IPS DF 6.9 (cell line): Measurements from ENCODE around the gene CISH.

ENCODE experiments used
- DNase-seq: peaks from one replicate; pipeline ENCODE4 v3.0.0-alpha.2; 2013; ENCODE audit warnings: low read depth, low spot score
- H3K27ac ChIP-seq: one replicate; pipeline ENCODE4 v1.5.1; 2013; ENCODE audit warnings: low read length, control low read depth
- H3K27me3 ChIP-seq: 2 replicates; pipeline ENCODE4 v1.6.1; 2013; ENCODE audit warnings: mild to moderate bottlenecking, low read length; ENCODE audit not compliant: control insufficient read depth, insufficient read depth
- H3K36me3 ChIP-seq: 2 replicates; pipeline ENCODE4 v1.6.1; 2013; ENCODE audit warnings: low read length; ENCODE audit not compliant: control insufficient read depth, insufficient read depth
- H3K4me1 ChIP-seq: 2 replicates; pipeline ENCODE4 v1.6.1; 2013; ENCODE audit warnings: low read length; ENCODE audit not compliant: control insufficient read depth, insufficient read depth
- H3K4me3 ChIP-seq: 2 replicates; pipeline ENCODE4 v1.5.1; 2013; ENCODE audit warnings: mild to moderate bottlenecking, low read length
- H3K9me3 ChIP-seq: 2 replicates; pipeline ENCODE4 v1.6.1; 2013; ENCODE audit warnings: low read length, inconsistent platforms; ENCODE audit not compliant: control insufficient read depth, insufficient read depth
- WGBS: extraction: QIAGEN DNeasy Blood & Tissue Kit; methylation state at CpG from one replicate; pipeline ENCODE4 v1.1.7; 2013; ENCODE audit warnings: mixed read lengths, missing lambda C conversion rate; ENCODE audit not compliant: insufficient read length, insufficient coverage; 5-methylcytosine and 5-hydroxymethylcytosine counted together

CISH gene

GRCh38 chr3:50651920-50652529 is 40.5 kb upstream of the CISH start:
- no CpG with 5 or more reads among the region's 7 CpGs for WGBS

GRCh38 chr3:50651445-50651844 is 39.9 kb upstream of the CISH start:
- Histone ChIP-seq H3K9me3 (no peaks in the 10 kb centered on the region), H3K4me3 (no peak overlapping the region), H3K27ac (no peak overlapping the region), H3K36me3 (no peaks in the 10 kb centered on the region), H3K4me1 (peaks cover 6% of the 10 kb centered on the region; the same call in 1 of the 2 replicates), H3K27me3 (no peaks in the 10 kb centered on the region)
- DNase-seq, result no peak
- no CpG with 5 or more reads among the region's 8 CpGs for WGBS

More at GRCh38 chr3:50651920-50652529, 40.5 kb upstream of the CISH start:
- Histone ChIP-seq H3K36me3 (no peaks in the 10 kb centered on the region), H3K4me3 (no peak overlapping the region), H3K27me3 (no peaks in the 10 kb centered on the region), H3K4me1 (peaks cover 6% of the 10 kb centered on the region; the same call in 1 of the 2 replicates), H3K27ac (no peak overlapping the region), H3K9me3 (no peaks in the 10 kb centered on the region)
- no peak for DNase-seq

GRCh38 chr3:50650018-50650417 is 38.4 kb upstream of the CISH start:
- no peaks in the 10 kb centered on the region for H3K27me3 ChIP-seq
- no peak overlapping the region for H3K4me3 ChIP-seq
- peaks cover 6% of the 10 kb centered on the region; the same call in 1 of the 2 replicates for H3K4me1 ChIP-seq
- no peaks in the 10 kb centered on the region for H3K9me3 ChIP-seq
- no peaks in the 10 kb centered on the region for H3K36me3 ChIP-seq
- no CpG with 5 or more reads among the region's 1 CpG for WGBS
- DNase-seq, result no peak
- H3K27ac ChIP-seq, result no peak overlapping the region

DNA sequence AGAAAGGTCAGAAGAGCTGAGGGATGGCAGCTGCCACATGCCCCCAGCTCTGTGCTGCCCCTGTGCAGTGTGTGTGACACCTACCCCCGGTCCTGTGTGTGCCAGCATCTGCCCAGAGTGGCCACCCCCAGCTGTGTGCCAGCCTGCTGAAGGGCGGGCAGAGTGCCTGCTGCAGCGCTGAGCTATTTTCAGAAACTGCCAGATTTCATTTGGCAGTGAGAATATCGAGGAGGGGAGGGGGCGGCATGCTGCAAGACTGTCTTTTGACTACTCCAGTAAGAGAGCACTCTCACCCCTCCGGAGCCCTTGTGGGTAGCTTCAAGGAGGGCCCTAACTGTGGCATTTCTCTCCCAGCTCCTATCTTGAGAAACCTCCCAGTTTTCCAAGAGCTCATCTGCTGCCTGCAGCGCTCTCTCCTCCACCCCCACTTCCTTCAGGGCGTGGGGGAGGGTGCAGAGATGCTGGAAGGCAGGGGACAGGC is 37.9 kb upstream of the CISH start:
- H3K4me1 ChIP-seq, result peaks cover 6% of the 10 kb centered on the region; the same call in 1 of the 2 replicates
- no peak overlapping the region for H3K27ac ChIP-seq
- WGBS, result no CpG with 5 or more reads among the region's 8 CpGs
- H3K27me3 ChIP-seq, result no peaks in the 10 kb centered on the region
- no peak overlapping the region for H3K4me3 ChIP-seq
- no peaks in the 10 kb centered on the region for H3K36me3 ChIP-seq
- no peaks in the 10 kb centered on the region for H3K9me3 ChIP-seq
- no peak for DNase-seq

- H3K27me3 ChIP-seq, result no peaks in the 10 kb centered on the region
- no peaks in the 10 kb centered on the region for H3K9me3 ChIP-seq
- H3K27ac ChIP-seq, result no peak overlapping the region
- H3K36me3 ChIP-seq, result no peaks in the 10 kb centered on the region
- WGBS, result no CpG with 5 or more reads among the region's 2 CpGs
- DNase-seq, result no peak
- peaks cover 6% of the 10 kb centered on the region; the same call in 1 of the 2 replicates for H3K4me1 ChIP-seq
- H3K4me3 ChIP-seq, result no peak overlapping the region
Observed at GRCh38 chr3:50648944-50649343, 37.4 kb upstream of the CISH start.

GRCh38 chr3:50648313-50648712 is 36.7 kb upstream of the CISH start:
- WGBS, result no CpG with 5 or more reads among the region's 6 CpGs
- Histone ChIP-seq H3K36me3 (no peaks in the 10 kb centered on the region), H3K27me3 (no peaks in the 10 kb centered on the region), H3K4me1 (peaks cover 6% of the 10 kb centered on the region; the same call in 1 of the 2 replicates), H3K9me3 (no peaks in the 10 kb centered on the region), H3K27ac (no peak overlapping the region), H3K4me3 (no peak overlapping the region)
- no peak for DNase-seq

- WGBS, result no CpG with 5 or more reads among the region's 2 CpGs
Observed at GRCh38 chr3:50645378-50645777, 33.8 kb upstream of the CISH start.

DNA sequence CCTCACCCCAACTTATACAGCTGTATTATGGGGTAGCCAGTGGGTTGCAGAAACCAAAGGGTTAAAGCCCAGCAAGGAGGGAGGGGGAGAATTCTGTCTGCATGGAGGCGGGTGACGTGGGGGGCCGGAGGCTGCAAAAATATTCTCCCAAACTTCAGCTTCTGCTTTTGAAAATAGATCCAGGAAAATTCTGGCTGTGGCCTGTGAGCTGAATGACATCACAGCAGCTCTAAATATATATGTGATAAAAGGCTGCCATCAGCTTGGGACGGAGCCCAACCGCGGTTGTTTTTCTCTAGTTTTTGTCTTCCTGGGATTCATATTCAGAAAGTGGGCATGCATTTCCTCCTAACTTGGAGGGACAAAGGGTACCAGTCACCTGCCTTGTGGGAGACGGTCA is 33.0 kb upstream of the CISH start:
- DNase-seq, result no peak
- 0 out of 2 replicates have a peak, but pooled peaks cover 2% of the 10 kb centered on the region for H3K36me3 ChIP-seq
- no peaks in the 10 kb centered on the region for H3K27me3 ChIP-seq
- no peaks in the 10 kb centered on the region for H3K9me3 ChIP-seq
- H3K27ac ChIP-seq, result no peak overlapping the region
- no peak overlapping the region for H3K4me3 ChIP-seq
- H3K4me1 ChIP-seq, result no peaks in the 10 kb centered on the region; the same call in 1 of the 2 replicates
- WGBS, result no CpG with 5 or more reads among the region's 7 CpGs

More at GRCh38 chr3:50645378-50645777, 33.8 kb upstream of the CISH start:
- H3K27me3 ChIP-seq, result no peaks in the 10 kb centered on the region
- H3K27ac ChIP-seq, result no peak overlapping the region
- no peak for DNase-seq
- 0 out of 2 replicates have a peak, but pooled peaks cover 2% of the 10 kb centered on the region for H3K36me3 ChIP-seq
- H3K4me1 ChIP-seq, result peaks cover 1% of the 10 kb centered on the region; the same call in 1 of the 2 replicates
- H3K4me3 ChIP-seq, result no peak overlapping the region
- H3K9me3 ChIP-seq, result no peaks in the 10 kb centered on the region

GRCh38 chr3:50642382-50642781 is 30.8 kb upstream of the CISH start:
- no peak for DNase-seq
- Histone ChIP-seq H3K4me1 (no peaks in the 10 kb centered on the region), H3K27ac (no peak overlapping the region), H3K9me3 (no peaks in the 10 kb centered on the region), H3K27me3 (no peaks in the 10 kb centered on the region), H3K36me3 (0 out of 2 replicates have a peak, but pooled peaks cover 2% of the 10 kb centered on the region), H3K4me3 (no peak overlapping the region)
- no CpG with 5 or more reads among the region's 1 CpG for WGBS

GRCh38 chr3:50639055-50639494 is 27.5 kb upstream of the CISH start:
- no peaks in the 10 kb centered on the region for H3K4me1 ChIP-seq
- H3K4me3 ChIP-seq, result no peak overlapping the region
- no peak for DNase-seq
- H3K9me3 ChIP-seq, result no peaks in the 10 kb centered on the region
- H3K27me3 ChIP-seq, result no peaks in the 10 kb centered on the region
- 0 out of 2 replicates have a peak, but pooled peaks cover 2% of the 10 kb centered on the region for H3K36me3 ChIP-seq
- WGBS, result no CpG with 5 or more reads among the region's 6 CpGs
- no peak overlapping the region for H3K27ac ChIP-seq

- Histone ChIP-seq H3K4me3 (no peak overlapping the region), H3K27ac (no peak overlapping the region), H3K9me3 (no peaks in the 10 kb centered on the region), H3K27me3 (no peaks in the 10 kb centered on the region), H3K36me3 (no peaks in the 10 kb centered on the region), H3K4me1 (no peaks in the 10 kb centered on the region)
- DNase-seq, result no peak
- WGBS, result no CpG with 5 or more reads among the region's 3 CpGs
Observed at GRCh38 chr3:50637945-50638344, 26.4 kb upstream of the CISH start.
